Measurements from ENCODE around the gene SKI.

DNA sequence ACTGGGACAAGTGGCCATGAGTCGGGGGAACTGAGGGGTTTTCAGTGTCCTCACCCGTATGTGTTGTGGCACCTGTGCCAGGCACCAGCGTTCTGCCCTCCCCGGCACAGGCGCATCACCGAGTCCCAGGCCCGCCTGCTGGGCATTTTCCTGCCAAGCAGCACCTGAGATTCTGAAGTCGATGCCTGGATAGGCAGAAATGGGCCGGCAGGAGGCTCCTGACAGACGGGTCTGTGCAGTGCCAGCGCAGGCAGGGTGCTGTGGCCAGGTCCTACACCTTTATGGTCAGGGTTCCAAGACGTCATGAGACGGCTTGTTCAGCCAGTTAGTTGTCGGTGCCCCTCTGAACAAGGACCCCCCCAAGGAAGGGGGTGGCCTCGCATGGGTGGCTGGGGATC lies 44.2 kb upstream of the SKI start:
- TF ChIP-seq, protein P1, sequence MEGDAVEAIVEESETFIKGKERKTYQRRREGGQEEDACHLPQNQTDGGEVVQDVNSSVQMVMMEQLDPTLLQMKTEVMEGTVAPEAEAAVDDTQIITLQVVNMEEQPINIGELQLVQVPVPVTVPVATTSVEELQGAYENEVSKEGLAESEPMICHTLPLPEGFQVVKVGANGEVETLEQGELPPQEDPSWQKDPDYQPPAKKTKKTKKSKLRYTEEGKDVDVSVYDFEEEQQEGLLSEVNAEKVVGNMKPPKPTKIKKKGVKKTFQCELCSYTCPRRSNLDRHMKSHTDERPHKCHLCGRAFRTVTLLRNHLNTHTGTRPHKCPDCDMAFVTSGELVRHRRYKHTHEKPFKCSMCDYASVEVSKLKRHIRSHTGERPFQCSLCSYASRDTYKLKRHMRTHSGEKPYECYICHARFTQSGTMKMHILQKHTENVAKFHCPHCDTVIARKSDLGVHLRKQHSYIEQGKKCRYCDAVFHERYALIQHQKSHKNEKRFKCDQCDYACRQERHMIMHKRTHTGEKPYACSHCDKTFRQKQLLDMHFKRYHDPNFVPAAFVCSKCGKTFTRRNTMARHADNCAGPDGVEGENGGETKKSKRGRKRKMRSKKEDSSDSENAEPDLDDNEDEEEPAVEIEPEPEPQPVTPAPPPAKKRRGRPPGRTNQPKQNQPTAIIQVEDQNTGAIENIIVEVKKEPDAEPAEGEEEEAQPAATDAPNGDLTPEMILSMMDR (IDR thresholded peaks at IDR 0.05; ENCODE audit: low read depth, low read length), result no peak
- TF ChIP-seq POLR2A (IDR thresholded peaks at IDR 0.05; ENCODE audit: extremely low read depth, insufficient read length), result no peak
